HS-27A (cell line): ENCODE data around the gene LRRC71.
A peak's percentile ranks its signal among the peaks of the same experiment; 100 is the strongest.

ENCODE experiments used
- DNase-seq: peaks from one replicate; pipeline ENCODE4 v3.0.0-alpha.2; 2012; ENCODE audit warnings: low read depth, missing footprints

Gene LRRC71

DNA sequence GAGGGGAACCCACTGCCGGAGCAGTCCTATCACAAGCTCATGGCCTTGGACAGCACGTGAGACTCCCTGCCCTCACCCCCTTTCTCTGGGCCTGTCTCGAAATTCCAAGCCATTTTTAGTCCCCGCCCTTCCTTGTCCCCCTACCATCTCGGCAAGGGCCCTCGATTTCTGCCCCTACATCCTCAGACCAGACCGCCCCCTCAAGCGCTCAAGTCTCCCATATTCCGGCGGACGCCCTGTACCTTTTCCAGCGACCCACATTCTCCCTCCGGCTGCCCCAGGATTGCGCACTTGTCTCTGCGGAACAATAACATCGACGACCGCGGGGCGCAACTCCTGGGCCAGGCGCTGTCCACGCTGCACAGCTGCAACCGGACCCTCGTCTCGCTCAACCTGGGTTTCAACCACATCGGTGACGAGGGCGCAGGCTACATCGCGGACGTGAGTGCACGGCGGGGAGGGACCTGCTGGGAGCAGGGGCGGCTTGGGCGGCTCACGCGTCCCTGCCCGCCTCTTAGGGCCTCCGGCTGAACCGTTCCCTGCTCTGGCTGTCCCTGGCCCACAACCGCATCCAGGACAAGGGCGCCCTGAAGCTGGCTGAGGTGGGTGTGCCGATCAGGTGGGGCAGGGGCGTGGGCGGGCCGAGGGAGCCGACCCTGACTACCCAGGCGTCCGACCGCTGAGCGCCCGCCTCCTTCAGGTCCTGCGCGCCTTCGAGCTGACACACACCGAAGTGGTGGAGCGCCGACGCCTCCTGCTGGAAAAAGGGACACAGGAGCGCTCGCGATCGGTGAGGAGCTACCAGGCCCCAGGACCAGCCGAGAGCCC is 7.0 kb downstream of the LRRC71 start:
- peak; percentile 14 for DNase-seq

DNA sequence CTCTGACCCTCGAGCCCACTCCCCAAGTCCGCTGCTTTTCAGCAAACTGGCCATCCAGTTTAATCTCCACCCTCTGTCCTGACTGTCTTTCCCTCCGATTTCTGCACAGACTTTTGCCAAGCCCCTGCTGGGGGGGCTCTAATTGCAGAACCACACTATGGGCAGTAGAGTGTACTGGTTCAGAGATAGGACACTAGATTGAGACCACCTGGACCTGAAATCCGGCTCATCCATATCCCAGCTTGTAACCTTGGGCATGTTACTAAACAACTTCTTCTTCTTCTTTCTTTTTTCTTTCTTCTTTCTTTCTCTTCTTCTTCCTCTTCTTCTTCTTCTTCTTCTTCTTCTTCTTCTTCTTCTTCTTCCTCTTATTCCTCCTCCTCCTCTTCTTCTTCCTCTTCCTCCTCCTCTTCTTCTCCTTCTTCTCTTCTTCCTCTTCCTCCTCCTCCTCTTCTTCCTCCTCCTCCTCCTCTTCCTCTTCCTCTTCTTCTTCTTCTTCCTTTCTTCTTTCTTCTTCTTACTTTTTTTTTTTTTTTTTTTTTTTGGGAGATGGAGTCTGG is 7.7 kb downstream of the LRRC71 start:
- DNase-seq, result no peak

DNA sequence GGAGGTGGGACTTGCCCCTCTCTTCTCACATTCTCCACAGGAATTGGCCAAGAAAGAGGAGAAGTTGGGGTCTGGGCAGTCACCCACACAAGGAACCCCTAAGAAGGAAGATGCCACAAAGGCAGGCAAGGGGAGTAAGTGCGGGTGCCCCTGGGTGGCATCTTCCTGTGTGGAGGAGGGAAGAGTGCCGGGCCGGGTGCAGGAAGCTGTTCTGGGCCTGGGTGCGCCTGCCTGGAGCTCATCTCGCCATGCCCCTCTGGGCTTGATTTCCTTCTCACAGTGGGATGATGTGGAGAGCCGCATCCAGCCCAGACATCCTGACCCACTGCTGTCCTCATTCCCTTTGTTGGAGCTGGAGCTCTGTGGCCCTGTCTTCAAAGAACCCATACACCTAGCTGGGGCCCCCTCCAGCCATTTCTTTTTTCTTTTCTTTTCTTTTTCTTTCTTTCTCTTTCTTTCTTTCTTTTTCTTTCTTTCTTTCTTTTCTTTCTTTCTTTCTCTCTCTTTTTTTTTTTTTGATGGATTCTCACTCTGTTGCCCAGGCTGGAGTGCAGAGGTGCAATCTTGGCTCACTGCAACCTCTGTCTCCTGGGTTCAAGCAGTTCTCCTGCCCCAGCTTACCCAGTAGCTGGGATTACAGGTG is 9.3 kb downstream of the LRRC71 start:
- no peak for DNase-seq

GRCh38 chr1:156930483-156930882 is 10.1 kb downstream of the LRRC71 start:
- DNase-seq, result no peak

DNA sequence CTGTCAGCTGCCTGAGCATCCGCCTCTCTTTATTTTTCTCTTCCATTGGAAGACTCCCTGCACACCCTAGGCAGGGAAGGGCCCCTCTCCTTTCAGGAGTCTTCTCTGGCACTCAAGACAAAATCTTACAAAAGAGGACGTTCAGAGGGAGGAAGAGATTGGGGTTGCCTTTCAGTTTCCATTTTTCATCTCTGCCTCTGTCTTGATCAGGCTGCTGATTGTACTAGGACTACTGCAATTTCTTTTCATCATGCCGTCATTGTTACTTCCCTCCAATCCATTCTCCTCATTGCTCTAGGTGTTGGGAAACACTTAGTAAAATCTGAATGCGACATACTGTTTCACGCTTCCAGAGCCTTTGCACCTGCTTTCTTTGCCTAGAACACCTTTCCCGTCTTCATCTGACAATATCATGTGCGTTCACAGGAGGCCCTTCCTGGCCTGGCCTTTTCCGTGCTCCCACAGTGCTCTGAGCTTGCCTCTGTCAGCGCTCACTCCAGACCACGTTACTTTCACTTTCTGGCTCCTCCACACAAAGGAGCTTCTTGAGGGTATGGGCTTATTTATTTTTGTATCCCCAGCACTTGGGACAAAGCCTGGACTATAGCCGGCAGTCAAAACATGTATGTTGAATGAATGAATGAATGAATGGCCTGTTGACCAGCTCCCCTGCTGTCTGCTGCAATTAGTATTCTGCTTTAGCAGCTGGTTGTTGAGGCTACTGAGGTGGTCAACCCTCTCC is 10.9 kb downstream of the LRRC71 start:
- DNase-seq, result no peak

- DNase-seq, result no peak
Observed at GRCh38 chr1:156931974-156932710, 11.7 kb downstream of the LRRC71 start.

DNA sequence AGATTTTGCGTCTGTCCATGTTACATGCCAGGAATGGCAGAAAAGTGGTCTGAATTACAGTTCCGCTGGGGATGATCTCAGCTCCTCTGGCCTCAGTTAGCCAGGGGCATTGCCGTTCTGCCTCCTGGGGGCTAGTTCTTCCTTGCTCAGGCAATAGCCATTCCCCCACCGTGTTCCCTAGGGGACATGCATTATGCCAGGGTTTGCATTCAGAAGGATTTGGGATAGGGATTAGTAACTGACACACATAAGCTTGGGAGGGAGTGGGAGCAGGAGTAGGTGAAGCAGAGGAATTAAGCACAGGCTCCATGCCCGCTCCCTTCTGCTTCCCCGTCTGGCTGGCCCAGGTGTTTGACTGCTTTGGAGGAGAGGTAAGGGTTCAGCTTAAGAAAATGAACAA is 12.7 kb downstream of the LRRC71 start:
- no peak for DNase-seq

DNA sequence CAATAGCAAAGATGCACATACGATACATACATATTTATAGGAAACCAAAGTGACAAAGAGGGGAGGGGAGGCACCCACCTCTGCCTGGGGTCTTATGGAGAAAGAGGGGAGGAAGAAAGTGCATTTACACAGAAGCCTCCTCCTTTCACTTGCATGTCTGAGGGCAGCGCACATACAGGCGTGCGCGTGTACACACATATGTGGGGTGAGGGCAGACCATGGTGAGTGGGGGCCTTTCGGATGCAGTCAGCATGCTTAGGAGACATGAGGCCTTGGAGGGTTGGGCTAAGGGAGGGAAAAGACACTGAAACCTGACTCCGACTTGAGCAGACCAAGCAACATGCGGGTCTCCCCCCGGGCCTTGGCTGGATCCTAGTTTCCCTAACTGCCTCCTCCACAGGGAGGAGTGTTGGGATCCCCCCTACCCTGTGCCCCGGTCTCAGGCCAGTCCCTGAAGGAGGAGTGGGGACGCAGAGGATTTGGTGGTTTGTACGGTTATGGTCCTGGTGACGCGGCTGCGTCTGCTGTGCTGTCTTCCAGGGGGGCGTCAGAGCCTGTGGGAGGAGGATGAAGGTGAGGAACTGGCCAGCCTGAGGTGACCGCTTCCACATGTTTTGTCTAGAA is 15.2 kb downstream of the LRRC71 start:
- no peak for DNase-seq

- no peak for DNase-seq
Observed at GRCh38 chr1:156936191-156936590, 15.8 kb downstream of the LRRC71 start.

DNA sequence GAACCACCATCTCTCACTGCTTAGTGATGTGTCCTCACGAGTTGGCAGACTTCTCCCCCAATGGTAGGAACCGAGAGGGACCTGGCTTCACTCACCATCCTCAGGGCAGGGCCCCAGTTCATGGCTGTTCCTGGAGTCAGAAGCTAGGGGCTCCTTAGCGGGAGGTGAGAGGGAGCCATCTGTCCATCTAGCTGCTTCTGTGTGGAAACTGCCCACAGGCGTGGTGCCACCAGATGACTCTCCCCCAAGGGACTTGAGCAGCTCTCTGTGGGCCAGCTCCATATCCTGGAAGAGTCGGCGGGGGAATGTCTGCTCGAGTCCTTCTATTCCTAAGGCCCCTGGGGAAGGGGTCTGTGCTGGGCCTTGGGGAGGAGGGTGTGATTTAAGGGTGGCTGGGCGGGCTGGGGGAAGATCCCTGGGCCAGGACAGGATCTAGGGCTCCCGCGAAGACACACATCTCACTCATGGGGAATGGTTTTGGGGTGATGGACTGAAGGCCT is 16.3 kb downstream of the LRRC71 start:
- no peak for DNase-seq

- DNase-seq, result no peak
Observed at GRCh38 chr1:156937883-156938282, 17.5 kb downstream of the LRRC71 start.

DNA sequence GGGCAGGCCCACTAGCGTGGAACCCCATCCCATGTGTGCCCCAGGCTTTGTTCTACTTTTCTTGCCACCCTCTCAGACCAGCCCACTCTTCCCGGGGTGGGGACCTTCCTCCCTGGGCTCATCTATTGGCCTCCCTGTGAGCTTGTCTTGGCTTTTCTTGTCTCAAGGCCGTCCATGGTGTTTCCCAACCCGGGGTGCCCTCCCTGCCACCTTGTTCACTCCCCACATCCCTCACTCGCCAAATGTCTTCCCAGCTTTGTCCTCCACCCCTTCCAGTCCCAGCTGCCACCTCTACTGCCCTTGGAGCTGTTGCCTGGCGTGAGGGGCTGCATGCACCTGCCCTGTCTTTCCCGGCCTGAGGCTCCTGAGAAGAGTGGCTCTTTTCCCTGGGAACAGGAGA is 18.4 kb downstream of the LRRC71 start:
- DNase-seq, result no peak

DNA sequence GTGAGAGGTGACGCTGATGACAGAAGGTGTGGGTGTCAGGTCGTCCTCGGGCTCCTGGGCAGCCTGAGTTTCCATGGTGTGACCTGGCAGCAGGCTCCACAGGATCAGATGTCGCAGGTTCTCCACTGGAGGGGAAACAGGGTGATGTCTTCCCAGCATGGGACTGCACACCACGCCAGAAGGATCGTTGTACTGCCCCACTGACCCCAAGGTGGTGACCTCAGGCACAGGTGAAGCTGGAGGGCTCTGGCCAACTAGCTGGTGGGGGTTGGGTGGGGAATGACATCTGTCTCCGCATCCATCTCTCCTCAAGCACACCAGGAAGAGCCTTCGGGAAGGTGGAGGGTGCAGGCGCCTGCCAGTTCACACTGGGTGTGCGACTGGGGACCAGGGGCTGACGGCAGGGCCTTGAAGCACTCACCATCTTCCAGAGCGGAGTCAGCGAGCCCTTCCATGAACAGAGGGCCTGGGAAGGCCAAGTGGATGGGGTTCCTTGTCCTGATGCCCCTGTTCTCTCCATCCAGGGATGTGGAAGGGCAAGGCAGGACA is 19.4 kb downstream of the LRRC71 start:
- no peak for DNase-seq

DNA sequence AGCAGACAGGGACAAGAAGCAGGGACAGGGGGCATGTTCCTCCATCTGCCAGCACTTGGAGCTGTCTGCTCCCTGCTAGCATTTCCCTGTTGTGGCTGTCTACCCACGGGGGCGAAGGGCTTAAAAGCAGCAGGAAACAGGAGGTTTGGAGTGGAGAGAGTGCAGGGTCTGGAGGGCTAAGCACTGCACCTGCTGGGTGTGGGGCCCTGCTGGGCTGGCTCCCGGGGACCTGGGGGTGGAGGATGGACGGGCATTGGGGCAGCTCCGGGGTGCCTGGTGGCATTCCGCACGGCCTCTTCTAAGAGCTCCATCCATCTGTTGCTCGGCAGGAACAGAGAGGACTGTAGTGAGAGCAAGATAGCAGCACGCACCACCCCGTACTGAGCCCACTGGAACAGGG is 21.2 kb downstream of the LRRC71 start:
- DNase-seq, result no peak

DNA sequence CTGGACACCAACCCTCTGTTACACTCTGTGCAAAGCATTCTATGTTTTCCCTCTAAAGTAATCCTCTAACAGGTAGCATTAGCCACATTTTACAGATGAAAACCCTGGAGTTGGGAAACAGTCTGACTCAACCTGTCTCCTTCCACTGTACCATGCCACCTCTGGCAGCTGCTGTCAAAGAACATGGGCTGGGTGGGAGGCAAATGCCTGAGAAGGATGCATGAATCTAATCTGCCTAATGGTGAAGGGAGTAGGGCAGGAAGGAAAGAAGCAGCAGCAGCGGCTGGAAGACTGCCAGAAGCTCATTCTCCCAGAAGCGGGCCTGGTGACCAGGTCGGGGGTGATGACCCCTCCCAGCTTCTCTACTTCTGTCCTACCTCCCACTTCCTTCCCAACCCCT is 21.7 kb downstream of the LRRC71 start:
- no peak for DNase-seq

GRCh38 chr1:156942576-156942975 is 22.1 kb downstream of the LRRC71 start:
- no peak for DNase-seq

DNA sequence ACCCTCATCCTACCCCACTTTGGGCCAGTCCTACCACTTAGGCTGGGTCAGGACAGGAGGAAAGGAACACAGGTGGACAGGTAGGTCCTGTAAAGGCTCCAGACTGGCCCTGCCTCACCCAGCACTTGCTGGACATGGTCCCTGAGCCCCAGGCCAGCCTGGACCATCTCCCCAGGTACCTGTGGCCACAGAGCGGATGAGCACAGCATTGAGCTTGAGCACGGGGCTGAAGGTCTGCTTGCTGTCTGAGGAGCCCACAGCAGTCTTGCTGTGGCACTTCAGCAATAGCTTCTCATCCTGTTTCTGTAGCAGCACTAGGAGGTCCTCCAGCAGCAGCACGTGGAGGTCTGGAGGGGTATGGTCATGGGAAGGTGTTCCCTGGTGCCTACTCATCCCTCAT is 23.3 kb downstream of the LRRC71 start:
- no peak for DNase-seq

- DNase-seq, result no peak
Observed at GRCh38 chr1:156944268-156944667, 23.8 kb downstream of the LRRC71 start.

DNA sequence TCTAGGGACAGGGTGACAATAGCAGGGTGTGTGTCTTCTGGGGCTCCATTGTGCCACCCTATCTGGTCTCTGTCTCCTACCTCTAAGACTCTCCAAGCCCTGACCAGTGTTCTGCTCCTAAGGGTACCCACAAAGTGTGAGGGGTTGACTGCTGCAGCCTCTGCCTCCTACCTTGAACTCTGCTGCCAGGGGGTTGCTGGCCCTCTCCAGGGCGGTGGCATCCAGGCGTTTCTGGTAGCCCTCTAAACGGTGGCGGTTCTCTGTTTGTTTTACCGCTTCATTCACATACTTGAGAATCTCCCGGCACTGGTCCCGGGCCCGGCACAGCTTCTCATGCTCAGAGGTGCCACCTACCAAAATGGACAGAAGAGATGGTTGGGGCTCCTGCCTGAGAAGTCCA is 24.4 kb downstream of the LRRC71 start:
- no peak for DNase-seq

DNA sequence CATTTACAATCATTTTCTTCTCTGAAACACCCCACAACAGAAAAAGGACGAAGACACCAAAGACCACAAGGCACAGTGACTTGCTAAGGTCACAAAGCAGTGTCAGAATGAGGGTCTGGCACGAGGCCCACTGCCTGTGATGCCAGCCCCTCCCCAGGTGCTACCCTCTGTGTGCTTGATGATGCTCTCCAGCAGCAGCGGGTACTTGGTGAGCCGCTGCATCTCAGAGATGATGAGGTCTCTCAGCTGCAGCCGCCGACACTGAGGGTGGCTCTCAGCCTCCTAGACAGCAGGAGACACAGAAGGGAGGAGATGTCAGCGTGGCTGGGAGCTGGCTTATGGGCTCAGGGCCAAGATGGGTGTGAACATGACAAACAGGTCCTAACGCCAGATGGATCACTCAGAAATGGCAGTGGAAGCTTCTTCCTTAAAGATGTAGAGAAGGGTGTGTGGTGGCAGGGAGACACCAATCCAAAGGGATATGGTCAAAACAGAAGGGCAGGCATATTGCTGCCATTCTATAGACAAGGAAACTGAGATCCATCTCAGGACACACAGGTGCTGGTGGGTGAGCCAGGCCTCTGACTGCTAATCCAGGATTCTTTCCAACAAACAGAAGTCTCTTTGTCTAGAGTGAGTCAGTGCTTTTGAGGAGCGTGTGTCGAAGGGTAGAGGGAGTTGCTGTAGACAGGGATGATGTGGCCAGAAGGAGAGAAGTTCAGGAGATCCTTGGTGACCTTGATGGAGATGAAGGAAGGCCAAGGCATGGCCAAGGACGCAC is 25.6 kb downstream of the LRRC71 start:
- DNase-seq, result no peak
